ENCODE measurements around the gene SZT2.

SZT2 gene

GRCh38 chr1:43365678-43366077, 24.0 kb upstream of the SZT2 start:
- H3K36me3 Mint-ChIP-seq (ENCODE audit: low read depth), result peaks cover 48% of the 10 kb centered on the region
- peak overlapping the region; percentile 1 to 16 (median 7) for H3K27ac Mint-ChIP-seq
- no peaks in the 10 kb centered on the region for H3K9me3 Mint-ChIP-seq
- peaks cover 37% of the 10 kb centered on the region for H3K4me1 Mint-ChIP-seq
- H3K27me3 Mint-ChIP-seq (ENCODE audit: low read depth), result no peaks in the 10 kb centered on the region
- peak overlapping the region; percentile 69 to 84 (median 81) for H3K4me3 Mint-ChIP-seq
- no peak for TF ChIP-seq CTCF (IDR thresholded peaks at IDR 0.05; ENCODE audit: unreplicated experiment in 3 of 3)

GRCh38 chr1:43366179-43366578, 23.5 kb upstream of the SZT2 start:
- no peak for TF ChIP-seq CTCF (IDR thresholded peaks at IDR 0.05; ENCODE audit: unreplicated experiment in 3 of 3)
- no peaks in the 10 kb centered on the region for H3K9me3 Mint-ChIP-seq
- peaks cover 34% of the 10 kb centered on the region for H3K4me1 Mint-ChIP-seq
- H3K4me3 Mint-ChIP-seq, result peak overlapping the region; percentile 83 to 85 (median 84)
- H3K27me3 Mint-ChIP-seq (ENCODE audit: low read depth), result no peaks in the 10 kb centered on the region
- H3K27ac Mint-ChIP-seq, result peak overlapping the region in 1 of 3 experiments; percentile 62
- H3K36me3 Mint-ChIP-seq (ENCODE audit: low read depth), result peaks cover 44% of the 10 kb centered on the region

- Mint-ChIP-seq H3K27me3 (ENCODE audit: low read depth) (no peaks in the 10 kb centered on the region), H3K36me3 (ENCODE audit: low read depth) (peaks cover 40% of the 10 kb centered on the region), H3K9me3 (no peaks in the 10 kb centered on the region), H3K27ac (peak overlapping the region in 1 of 3 experiments; percentile 32), H3K4me3 (peak overlapping the region; percentile 83 to 85 (median 84)), H3K4me1 (peaks cover 30% of the 10 kb centered on the region)
- no peak for TF ChIP-seq CTCF (IDR thresholded peaks at IDR 0.05; ENCODE audit: unreplicated experiment in 3 of 3)
Observed at GRCh38 chr1:43366601-43367025, 23.1 kb upstream of the SZT2 start.

GRCh38 chr1:43367026-43367903, 22.4 kb upstream of the SZT2 start:
- Mint-ChIP-seq H3K9me3 (no peaks in the 10 kb centered on the region), H3K4me3 (peak overlapping the region; percentile 83 to 85 (median 84)), H3K27ac (peak overlapping the region in 1 of 3 experiments; percentile 32), H3K36me3 (ENCODE audit: low read depth) (peaks cover 33% of the 10 kb centered on the region), H3K4me1 (peaks cover 25% of the 10 kb centered on the region), H3K27me3 (ENCODE audit: low read depth) (no peaks in the 10 kb centered on the region)
- no peak for TF ChIP-seq CTCF (IDR thresholded peaks at IDR 0.05; ENCODE audit: unreplicated experiment in 3 of 3)

GRCh38 chr1:43367904-43368645, 21.6 kb upstream of the SZT2 start, which contains the start of gene ELOVL1:
TSS of gene ELOVL1 (minus strand) at chr1:43368011. CDS start at chr1:43365609, 2,402 bp downstream.
- H3K36me3 Mint-ChIP-seq (ENCODE audit: low read depth), result peaks cover 28% of the 10 kb centered on the region
- H3K9me3 Mint-ChIP-seq, result no peaks in the 10 kb centered on the region
- peaks cover 25% of the 10 kb centered on the region for H3K4me1 Mint-ChIP-seq
- no peaks in the 10 kb centered on the region for H3K27me3 Mint-ChIP-seq (ENCODE audit: low read depth)
- H3K4me3 Mint-ChIP-seq, result peak within 1 kb of the TSS; percentile 85 to 90 (median 90)
- H3K27ac Mint-ChIP-seq, result peak within 1 kb of the TSS; percentile 81 to 98 (median 87)
- TF ChIP-seq CTCF (IDR thresholded peaks at IDR 0.05; ENCODE audit: unreplicated experiment in 3 of 3), result peak in 2 of 3 experiments; percentile 20 to 37

All from nephron (organoid).